ENCODE results near the gene NXPE1. TPM values are rescaled to one million over a fixed set of nuclear protein-coding genes. Genes with fewer than 3 reads are reported as not detected.

Gene NXPE1
- polyA plus RNA-seq (2012; rRNA removed), result not detected in 2 replicates
- not detected in 2 replicates for polyA plus RNA-seq (2012; cell fraction: cytosol; rRNA removed)
- not detected in 2 replicates for polyA plus RNA-seq (2012; cell fraction: nucleus; rRNA removed)

GRCh38 chr11:114559425-114560310 is at the start of gene NXPE1:
Gene NXPE1, minus strand, starts transcription at chr11:114559881. Its CDS starts 8,680 bp downstream, at chr11:114551201.
- Histone ChIP-seq H3F3A (replicated peaks; ENCODE audit: insufficient read depth) (peaks cover 16% of the 10 kb centered on the region), H3K9me3 (no peaks in the 10 kb centered on the region), H3K4me2 (no peak within 1 kb of the TSS), H3K79me2 (ENCODE audit: insufficient read depth) (no peaks in the 10 kb centered on the region), H2AFZ (ENCODE audit: low read depth) (no peak within 1 kb of the TSS), H3K27me3 (ENCODE audit: insufficient read depth) (no peaks in the 10 kb centered on the region), H3K9ac (no peak within 1 kb of the TSS), H3K4me3 (ENCODE audit: low read depth in 2 of 2, low read length in 1 of 2) (no peak within 1 kb of the TSS), H3K4me1 (ENCODE audit: control insufficient read depth in 1 of 2, insufficient read depth in 2 of 2, low read depth in 1 of 2, low read length in 1 of 2) (0 out of 4 replicates have a peak, but pooled peaks cover 0 to 8% of the 10 kb centered on the region in 2 experiments), H3K27ac (ENCODE audit: low read depth in 2 of 2, low read length in 1 of 2) (no peak within 1 kb of the TSS), H3K9me2 (no peaks in the 10 kb centered on the region), H3K36me3 (replicated peaks in 1 of 2; ENCODE audit: control insufficient read depth in 1 of 2, insufficient read depth in 2 of 2, low read length in 1 of 2) (no peaks in the 10 kb centered on the region), H4K20me1 (ENCODE audit: insufficient read depth) (no peaks in the 10 kb centered on the region)
- TF ChIP-seq USF2 (IDR thresholded peaks at IDR 0.05; ENCODE audit: borderline replicate concordance, low read depth, low read length) (no peak), EP300 (IDR thresholded peaks at IDR 0.05; ENCODE audit: borderline replicate concordance in 1 of 2, low read depth in 1 of 2, low read length in 1 of 2) (no peak), FOSL2 (IDR thresholded peaks at IDR 0.05; ENCODE audit: borderline replicate concordance, low read depth) (no peak), REST (IDR thresholded peaks at IDR 0.05; ENCODE audit: low read depth, low read length) (no peak), USF1 (IDR thresholded peaks at IDR 0.05; ENCODE audit: borderline replicate concordance, low read depth) (no peak), FOXJ3 (CRISPR knock-in tag; IDR thresholded peaks at IDR 0.05) (no peak), PBX3 (IDR thresholded peaks at IDR 0.05) (no peak), MEF2A (IDR thresholded peaks at IDR 0.05; ENCODE audit: borderline replicate concordance, low read depth) (no peak), SMC3 (IDR thresholded peaks at IDR 0.05; ENCODE audit: low read depth, low read length) (no peak), EZH2phosphoT487 (IDR thresholded peaks at IDR 0.05; ENCODE audit: borderline replicate concordance, low read depth) (no peak), POLR2AphosphoS5 (IDR thresholded peaks at IDR 0.05; ENCODE audit: low read depth, low read length) (no peak), TCF12 (IDR thresholded peaks at IDR 0.05) (no peak), TEAD4 (IDR thresholded peaks at IDR 0.05; ENCODE audit: borderline replicate concordance, insufficient read depth) (no peak), GATA2 (CRISPR knock-in tag; IDR thresholded peaks at IDR 0.05) (no peak), GABPA (IDR thresholded peaks at IDR 0.05; ENCODE audit: low read depth) (no peak), TAF1 (IDR thresholded peaks at IDR 0.05; ENCODE audit: borderline replicate concordance, low read depth, low read length) (no peak), ZBTB33 (IDR thresholded peaks at IDR 0.05; ENCODE audit: borderline replicate concordance, low read depth) (no peak)
- no peak for DNase-seq
- 68% methylated on average over 4 of the region's 4 CpGs for WGBS (ENCODE audit: low lambda C conversion rate)
- ChIA-PET POLR2A (no interaction called here), CTCF (no interaction called here)
